Activated B cell treated with CpG ODN at 0.5 μM for 24 hours (primary cell): Measurements from ENCODE around the gene CKM. TPM values are rescaled to one million over a fixed set of nuclear protein-coding genes. Genes with fewer than 3 reads are reported as not detected.

Experiments used
- ATAC-seq: fragments of 200-7000 bp; cut with Tn5 transposase; one replicate; pipeline ENCODE4 v1.10.0; 2021; ENCODE audit warnings: low read depth, mild to moderate bottlenecking, moderate library complexity
- CTCF ChIA-PET: fragments of 350-600 bp; sonication (Branson Sonifier 250); formaldehyde crosslinking; loops from one replicate; lab custom pipeline; 2021; ENCODE audit warnings: antibody characterized with exemption; lab: Charles Lee
- POLR2A ChIA-PET: fragments of 350-600 bp; sonication (Branson Sonifier 250); formaldehyde crosslinking; loops from one replicate; lab custom pipeline; 2021; ENCODE audit warnings: antibody characterized with exemption; lab: Charles Lee
- DNase-seq: peaks from one replicate; pipeline ENCODE4 v3.0.0; 2022
- H3K27ac Mint-ChIP-seq: one replicate; pipeline ENCODE4 v1.8.0; 2020; ENCODE audit warnings: mixed read lengths
- H3K27me3 Mint-ChIP-seq: one replicate; pipeline ENCODE4 v1.8.0; 2021; ENCODE audit warnings: mixed read lengths
- H3K36me3 Mint-ChIP-seq: one replicate; pipeline ENCODE4 v1.8.0; 2021; ENCODE audit warnings: low read depth, mixed read lengths
- H3K4me1 Mint-ChIP-seq: one replicate; pipeline ENCODE4 v1.8.0; 2021; ENCODE audit warnings: mixed read lengths
- H3K4me3 Mint-ChIP-seq: one replicate; pipeline ENCODE4 v1.8.0; 2020; ENCODE audit warnings: mild to moderate bottlenecking, mixed read lengths
- H3K9me3 Mint-ChIP-seq: one replicate; pipeline ENCODE4 v1.8.0; 2020; ENCODE audit warnings: mixed read lengths
- CTCF ChIP-seq: fragments of 200-600 bp; IDR thresholded peaks from one replicate; pipeline ENCODE4 v1.8.0; 2022; ENCODE audit warnings: antibody characterized with exemption, mild to moderate bottlenecking
- intact Hi-C: fragments of 100-400 bp; cut with micrococcal nuclease; formaldehyde crosslinking; loops from one replicate; pipeline ENCODE4 v1.15.1; 2024
- total RNA-seq: library from RNA; stranded (reverse); gene quantifications from 2 replicates; pipeline ENCODE4 v1.2.3, GENCODE V29; 2022

CKM gene
- total RNA-seq, 1 donor from 2014 or later = not detected

DNA sequence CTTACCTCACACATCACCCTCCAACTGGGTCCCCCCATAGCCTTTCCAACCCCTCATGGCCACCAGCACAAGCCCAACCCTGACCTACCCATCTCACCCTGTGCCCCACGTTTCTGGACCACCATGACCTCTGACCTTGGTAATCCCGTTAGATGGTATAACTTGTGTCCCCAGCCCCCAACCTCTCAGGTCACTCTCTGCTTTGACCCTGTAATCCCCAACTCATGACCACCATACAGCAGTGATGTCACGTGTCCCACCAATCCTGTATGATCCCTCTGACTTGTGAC lies 26.4 kb upstream of the CKM start:
- Mint-ChIP-seq H3K4me1 (no peaks in the 10 kb centered on the region), H3K4me3 (no peak overlapping the region), H3K27me3 (peaks cover 7% of the 10 kb centered on the region), H3K9me3 (no peaks in the 10 kb centered on the region), H3K27ac (no peak overlapping the region), H3K36me3 (peaks cover 22% of the 10 kb centered on the region)
- TF ChIP-seq CTCF = no peak
- ATAC-seq = no peak
- CTCF ChIA-PET = no interaction called here
- intact Hi-C loops = no loop called here
- POLR2A ChIA-PET = no interaction called here
- no peak for DNase-seq

DNA sequence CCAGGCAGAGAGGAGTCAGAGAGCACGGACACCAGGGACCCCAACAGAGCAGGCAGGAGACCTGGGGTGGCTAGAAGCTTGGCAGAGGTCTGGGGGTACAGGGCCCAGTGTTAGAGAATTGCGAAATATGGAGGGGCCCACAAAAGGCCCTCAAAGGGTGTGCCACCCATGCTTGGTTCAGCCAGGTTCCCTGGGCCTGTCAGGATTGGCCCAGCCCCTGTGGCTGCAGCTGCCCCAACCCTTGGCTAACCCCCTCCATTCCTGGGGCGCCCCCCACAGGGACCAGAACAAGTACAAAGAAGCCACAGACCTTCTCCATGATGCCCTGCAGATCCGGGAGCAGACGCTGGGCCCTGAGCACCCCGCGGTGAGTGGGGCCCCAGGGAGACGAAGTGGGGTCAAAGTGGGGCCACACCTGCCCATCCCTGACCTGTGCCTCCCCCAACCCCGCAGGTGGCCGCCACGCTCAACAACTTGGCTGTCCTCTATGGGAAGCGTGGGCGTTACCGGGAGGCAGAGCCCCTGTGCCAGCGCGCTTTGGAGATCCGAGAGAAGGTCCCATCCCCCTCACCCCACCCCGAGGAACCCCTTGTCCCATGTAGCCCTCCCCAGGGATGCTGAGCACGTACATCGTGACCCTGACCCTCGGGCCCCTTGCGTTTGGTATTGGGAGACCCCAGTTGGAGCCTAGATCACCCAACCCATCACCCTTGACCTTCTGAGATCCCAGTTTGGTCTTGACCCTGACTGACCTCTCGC lies 25.9 kb upstream of the CKM start:
- intact Hi-C loops = no loop called here
- no peak for ATAC-seq
- Mint-ChIP-seq H3K4me1 (no peaks in the 10 kb centered on the region), H3K36me3 (peaks cover 21% of the 10 kb centered on the region), H3K27me3 (peaks cover 10% of the 10 kb centered on the region), H3K4me3 (no peak overlapping the region), H3K9me3 (no peaks in the 10 kb centered on the region), H3K27ac (no peak overlapping the region)
- TF ChIP-seq CTCF = no peak
- ChIA-PET POLR2A (no interaction called here), CTCF (no interaction called here)
- no peak for DNase-seq

- POLR2A ChIA-PET = no interaction called here
These were observed 25.1 kb upstream of the CKM start for GRCh38 chr19:45347570-45348366.

GRCh38 chr19:45346449-45346848 lies 23.8 kb upstream of the CKM start:
- Mint-ChIP-seq H3K27me3 (peaks cover 10% of the 10 kb centered on the region), H3K36me3 (peaks cover 8% of the 10 kb centered on the region), H3K4me3 (no peak overlapping the region), H3K27ac (no peak overlapping the region), H3K4me1 (no peaks in the 10 kb centered on the region), H3K9me3 (no peaks in the 10 kb centered on the region)
- no peak for TF ChIP-seq CTCF
- intact Hi-C loops = no loop called here
- CTCF ChIA-PET = no interaction called here
- no peak for DNase-seq
- ATAC-seq = no peak
- POLR2A ChIA-PET = no interaction called here

More at GRCh38 chr19:45347570-45348366, 25.1 kb upstream of the CKM start:
- TF ChIP-seq CTCF = no peak
- Mint-ChIP-seq H3K36me3 (peaks cover 15% of the 10 kb centered on the region), H3K27me3 (peaks cover 10% of the 10 kb centered on the region), H3K27ac (no peak overlapping the region), H3K9me3 (no peaks in the 10 kb centered on the region), H3K4me3 (no peak overlapping the region), H3K4me1 (no peaks in the 10 kb centered on the region)
- CTCF ChIA-PET = no interaction called here
- no peak for ATAC-seq
- no peak for DNase-seq
- intact Hi-C loops = no loop called here

DNA sequence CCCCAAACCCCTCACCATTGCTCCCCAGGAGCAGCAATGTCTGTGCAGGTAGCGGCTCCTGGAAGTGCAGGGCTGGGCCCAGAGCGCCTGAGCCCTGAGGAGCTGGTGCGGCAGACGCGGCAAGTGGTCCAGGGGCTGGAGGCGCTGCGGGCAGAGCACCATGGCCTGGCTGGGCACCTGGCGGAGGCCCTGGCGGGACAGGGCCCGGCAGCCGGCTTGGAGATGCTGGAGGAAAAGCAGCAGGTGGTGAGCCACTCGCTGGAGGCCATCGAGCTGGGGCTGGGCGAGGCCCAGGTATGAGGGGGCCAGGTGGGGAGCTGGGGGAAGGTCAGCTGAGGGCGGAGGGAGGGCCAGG lies 22.8 kb upstream of the CKM start:
- POLR2A ChIA-PET = no interaction called here
- DNase-seq (no peak), ATAC-seq (no peak)
- CTCF ChIA-PET = no interaction called here
- intact Hi-C loops = no loop called here
- Mint-ChIP-seq H3K9me3 (no peaks in the 10 kb centered on the region), H3K4me1 (no peaks in the 10 kb centered on the region), H3K27me3 (peaks cover 10% of the 10 kb centered on the region), H3K4me3 (no peak overlapping the region), H3K27ac (no peak overlapping the region), H3K36me3 (peaks cover 2% of the 10 kb centered on the region)
- no peak for TF ChIP-seq CTCF
